ENCODE measurements around the gene RFLNA. TPM values are rescaled to one million over a fixed set of nuclear protein-coding genes. Genes with fewer than 3 reads are reported as not detected.

The RFLNA gene
- total RNA-seq, 4 donors from 2014 or later = 0.38 to 1.2 (median 0.91) TPM; not detected in 1

DNA sequence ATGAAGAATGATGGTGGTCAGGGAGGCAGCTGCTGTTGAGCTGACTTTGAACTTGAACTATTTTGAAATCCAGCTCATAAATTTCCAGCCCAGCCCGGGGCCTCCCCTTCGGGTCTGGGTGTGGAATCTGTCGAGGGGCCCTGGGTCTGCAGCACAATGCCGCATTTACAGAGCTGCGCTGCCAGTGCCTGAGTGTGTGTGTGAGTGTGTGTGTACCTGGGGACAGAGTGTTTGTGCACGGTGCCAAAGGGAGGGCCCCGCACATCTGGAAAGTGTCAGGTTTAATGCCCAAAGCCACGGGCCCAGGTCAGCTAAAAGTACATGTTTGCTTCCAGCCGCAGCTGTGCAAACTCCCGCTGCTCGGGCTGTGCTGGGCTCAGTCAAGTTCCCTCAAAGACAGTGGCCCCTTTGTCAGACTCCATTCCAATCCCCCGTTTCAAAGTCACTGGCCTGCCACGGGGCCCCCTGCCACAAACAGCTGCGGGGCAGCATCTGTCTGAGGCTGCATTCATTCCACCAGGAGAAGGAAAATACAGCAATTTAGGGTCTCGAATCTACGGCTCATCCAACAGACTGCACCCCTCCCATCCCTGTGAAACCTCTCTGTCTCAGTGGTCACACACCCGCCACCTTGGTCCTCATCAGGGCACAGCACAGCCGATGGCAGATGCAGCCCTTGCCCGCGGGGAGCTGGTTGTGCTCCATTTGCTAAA lies 16.3 kb upstream of the RFLNA start:
- H3K27ac ChIP-seq = no peak overlapping the region
- H3K4me3 ChIP-seq = no peak overlapping the region
- peaks cover 24% of the 10 kb centered on the region for H3K4me1 ChIP-seq
- H3K27me3 ChIP-seq = peaks cover 31% of the 10 kb centered on the region
- H3K9me3 ChIP-seq = no peaks in the 10 kb centered on the region
- no peak for DNase-seq (ENCODE audit: low spot score in 2 of 2)
- H3K36me3 ChIP-seq = no peaks in the 10 kb centered on the region
- 66% methylated on average over 9 of the region's 20 CpGs for WGBS
- TF ChIP-seq EP300 (IDR thresholded peaks at IDR 0.05) = no peak
- TF ChIP-seq, protein P1, sequence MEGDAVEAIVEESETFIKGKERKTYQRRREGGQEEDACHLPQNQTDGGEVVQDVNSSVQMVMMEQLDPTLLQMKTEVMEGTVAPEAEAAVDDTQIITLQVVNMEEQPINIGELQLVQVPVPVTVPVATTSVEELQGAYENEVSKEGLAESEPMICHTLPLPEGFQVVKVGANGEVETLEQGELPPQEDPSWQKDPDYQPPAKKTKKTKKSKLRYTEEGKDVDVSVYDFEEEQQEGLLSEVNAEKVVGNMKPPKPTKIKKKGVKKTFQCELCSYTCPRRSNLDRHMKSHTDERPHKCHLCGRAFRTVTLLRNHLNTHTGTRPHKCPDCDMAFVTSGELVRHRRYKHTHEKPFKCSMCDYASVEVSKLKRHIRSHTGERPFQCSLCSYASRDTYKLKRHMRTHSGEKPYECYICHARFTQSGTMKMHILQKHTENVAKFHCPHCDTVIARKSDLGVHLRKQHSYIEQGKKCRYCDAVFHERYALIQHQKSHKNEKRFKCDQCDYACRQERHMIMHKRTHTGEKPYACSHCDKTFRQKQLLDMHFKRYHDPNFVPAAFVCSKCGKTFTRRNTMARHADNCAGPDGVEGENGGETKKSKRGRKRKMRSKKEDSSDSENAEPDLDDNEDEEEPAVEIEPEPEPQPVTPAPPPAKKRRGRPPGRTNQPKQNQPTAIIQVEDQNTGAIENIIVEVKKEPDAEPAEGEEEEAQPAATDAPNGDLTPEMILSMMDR (IDR thresholded peaks at IDR 0.05) = no peak
- TF ChIP-seq POLR2A (IDR thresholded peaks at IDR 0.05) = no peak
- TF ChIP-seq POLR2AphosphoS5 (IDR thresholded peaks at IDR 0.05) = no peak

DNA sequence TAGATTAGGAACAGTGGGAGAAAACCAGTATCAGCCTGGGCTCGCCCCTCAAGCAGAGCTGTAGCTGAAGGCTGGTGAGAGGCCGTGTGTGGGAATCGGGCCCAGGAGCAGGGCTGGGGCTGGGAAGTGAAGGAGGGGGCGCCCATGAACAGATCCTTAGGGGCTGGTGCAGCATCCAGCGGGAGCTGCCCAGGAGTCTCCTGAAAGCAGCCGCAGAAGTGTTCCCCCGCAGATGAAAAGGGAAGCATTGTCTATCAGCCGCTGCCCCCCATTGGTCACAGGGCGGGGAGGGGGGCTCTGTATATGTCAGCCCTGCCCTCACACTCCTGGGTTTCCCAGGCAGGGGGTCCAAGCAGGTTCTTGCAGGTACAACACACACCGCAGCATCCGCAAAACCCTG lies 15.6 kb upstream of the RFLNA start:
- WGBS = 61% methylated on average over 11 of the region's 11 CpGs
- peaks cover 31% of the 10 kb centered on the region for H3K27me3 ChIP-seq
- H3K36me3 ChIP-seq = no peaks in the 10 kb centered on the region
- DNase-seq (ENCODE audit: low spot score in 2 of 2) = no peak
- H3K9me3 ChIP-seq = peaks cover 1% of the 10 kb centered on the region
- no peak overlapping the region for H3K27ac ChIP-seq
- peaks cover 24% of the 10 kb centered on the region for H3K4me1 ChIP-seq
- TF ChIP-seq POLR2AphosphoS5 (IDR thresholded peaks at IDR 0.05) (no peak), POLR2A (IDR thresholded peaks at IDR 0.05) (no peak), EP300 (IDR thresholded peaks at IDR 0.05) (no peak)
- TF ChIP-seq, protein P1 (IDR thresholded peaks at IDR 0.05) = no peak
- H3K4me3 ChIP-seq = no peak overlapping the region

DNA sequence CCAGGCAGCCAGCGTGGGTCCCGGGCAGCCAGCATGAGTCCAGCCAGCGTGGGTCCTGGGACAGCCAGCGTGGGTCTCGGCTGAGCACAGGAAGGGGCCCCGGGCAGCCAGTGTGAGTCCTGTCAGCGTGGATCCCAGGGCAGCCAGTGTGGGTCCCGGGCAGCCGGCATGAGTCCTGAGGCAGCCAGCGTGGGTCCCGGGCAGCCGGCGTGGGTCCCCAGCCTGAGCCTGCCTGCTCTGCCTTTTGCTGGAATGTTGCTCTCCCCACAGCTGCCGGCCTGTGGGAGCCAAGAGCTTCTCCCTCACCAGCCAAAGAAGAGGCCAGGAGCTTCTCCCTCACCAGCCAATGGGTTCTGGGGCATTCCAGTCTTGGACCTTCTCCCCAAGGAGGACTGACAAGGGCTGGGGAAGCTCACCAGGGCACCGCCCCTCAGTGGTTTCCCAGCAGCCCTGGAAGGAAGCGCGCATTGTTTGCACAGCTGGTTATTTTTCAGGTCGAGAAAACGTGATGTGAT lies 15.0 kb upstream of the RFLNA start:
- peaks cover 6% of the 10 kb centered on the region for H3K9me3 ChIP-seq
- TF ChIP-seq POLR2AphosphoS5 (IDR thresholded peaks at IDR 0.05) (no peak), EP300 (IDR thresholded peaks at IDR 0.05) (no peak), POLR2A (IDR thresholded peaks at IDR 0.05) (no peak)
- TF ChIP-seq, protein P1 (IDR thresholded peaks at IDR 0.05) = no peak
- H3K36me3 ChIP-seq = no peaks in the 10 kb centered on the region
- peaks cover 34% of the 10 kb centered on the region for H3K27me3 ChIP-seq
- no peak overlapping the region for H3K27ac ChIP-seq
- no peak for DNase-seq (ENCODE audit: low spot score in 2 of 2)
- H3K4me1 ChIP-seq = peaks cover 24% of the 10 kb centered on the region
- 29% methylated on average over 8 of the region's 19 CpGs for WGBS
- no peak overlapping the region for H3K4me3 ChIP-seq

DNA sequence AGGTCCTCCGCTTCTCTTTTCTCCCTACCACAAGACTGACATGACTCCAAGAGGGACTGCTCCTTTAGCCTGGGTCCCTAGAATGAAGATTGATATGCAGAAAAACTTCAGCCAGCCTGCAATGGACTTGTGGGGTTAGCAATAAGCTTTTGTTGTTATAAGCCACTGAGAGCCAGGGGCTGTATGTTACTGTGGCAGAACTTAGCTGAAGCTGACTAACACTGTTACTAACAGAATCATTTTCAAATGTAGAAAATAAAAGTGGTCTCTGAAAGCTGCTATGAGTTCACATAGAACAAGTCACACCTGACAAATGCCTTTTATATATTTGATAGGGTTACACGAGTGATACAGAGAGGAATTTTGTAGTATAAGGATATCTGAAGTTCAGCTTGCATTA lies 13.6 kb upstream of the RFLNA start:
- TF ChIP-seq, protein P1 (IDR thresholded peaks at IDR 0.05) = no peak
- H3K9me3 ChIP-seq = peaks cover 6% of the 10 kb centered on the region
- DNase-seq (ENCODE audit: low spot score in 2 of 2) = no peak
- 91% methylated on average over 2 of the region's 2 CpGs for WGBS
- no peak overlapping the region for H3K27ac ChIP-seq
- peaks cover 24% of the 10 kb centered on the region for H3K4me1 ChIP-seq
- H3K36me3 ChIP-seq = no peaks in the 10 kb centered on the region
- no peak overlapping the region for H3K4me3 ChIP-seq
- peaks cover 34% of the 10 kb centered on the region for H3K27me3 ChIP-seq

DNA sequence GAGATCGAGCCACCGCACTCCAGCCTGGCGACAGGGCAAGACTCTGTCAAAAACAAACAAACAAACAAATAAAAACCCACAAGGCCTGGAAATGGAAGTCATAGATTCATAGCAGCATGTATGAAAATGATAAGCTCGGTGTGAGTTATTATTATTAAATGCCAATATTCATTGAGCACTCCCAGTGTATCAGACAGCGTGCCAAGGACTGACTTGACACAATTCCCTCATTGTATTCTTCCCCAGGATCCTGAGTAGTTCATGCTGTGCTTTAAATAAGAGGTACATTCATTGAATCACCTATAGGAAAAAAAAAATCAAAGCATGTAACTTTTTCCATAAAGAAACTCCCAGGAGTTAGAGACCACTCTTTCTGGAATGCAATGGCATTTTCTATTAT lies 12.6 kb upstream of the RFLNA start:
- 75% methylated on average over 5 of the region's 5 CpGs for WGBS
- Histone ChIP-seq H3K4me1 (peaks cover 22% of the 10 kb centered on the region), H3K36me3 (no peaks in the 10 kb centered on the region), H3K4me3 (no peak overlapping the region), H3K27me3 (peaks cover 28% of the 10 kb centered on the region), H3K9me3 (peaks cover 6% of the 10 kb centered on the region), H3K27ac (no peak overlapping the region)
- TF ChIP-seq EP300 (IDR thresholded peaks at IDR 0.05) (no peak), POLR2A (IDR thresholded peaks at IDR 0.05) (no peak), POLR2AphosphoS5 (IDR thresholded peaks at IDR 0.05) (no peak)
- TF ChIP-seq, protein P1 (IDR thresholded peaks at IDR 0.05) = no peak
- no peak for DNase-seq (ENCODE audit: low spot score in 2 of 2)

Measured in suprapubic skin (tissue), 4 donors.